ENCODE data around the gene GPR143. TPM values are rescaled to one million over a fixed set of nuclear protein-coding genes. Genes with fewer than 3 reads are reported as not detected.

Gene GPR143
- total and polyA plus RNA-seq, 9 donors: 1.4 to 4.7 (median 3.5) TPM

- no peak overlapping the region for H3K27ac ChIP-seq
Observed at GRCh38 chrX:9677098-9677739, 88.4 kb downstream of the GPR143 start.

DNA sequence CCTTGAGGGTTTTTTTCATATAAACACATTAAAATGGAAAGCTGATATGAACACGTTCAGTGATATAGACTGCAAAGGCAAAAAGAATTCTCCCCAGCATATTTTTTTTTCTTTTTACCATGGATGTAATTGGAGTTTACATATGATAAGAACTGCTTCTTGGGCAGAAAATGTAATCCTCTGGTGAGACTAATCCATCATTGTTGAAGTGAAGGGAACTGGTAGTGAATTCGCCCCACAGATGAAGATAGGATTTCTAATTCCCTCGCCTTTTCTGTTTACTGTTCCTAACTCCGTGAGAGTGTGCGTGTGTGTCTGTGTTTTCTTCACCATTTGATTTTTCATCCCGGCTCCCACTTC, 88.9 kb downstream of the GPR143 start:
- Histone ChIP-seq H3K9me3 (no peaks in the 10 kb centered on the region), H3K4me3 (no peak overlapping the region), H3K27ac (no peak overlapping the region), H3K27me3 (no peaks in the 10 kb centered on the region), H3K36me3 (no peaks in the 10 kb centered on the region), H3K4me1 (ENCODE audit: insufficient read depth) (no peaks in the 10 kb centered on the region)
- intact Hi-C loops (cut with DNase I): no loop called here
- DNase-seq: no peak
- TF ChIP-seq POLR2A (IDR thresholded peaks at IDR 0.05) (no peak), EP300 (IDR thresholded peaks at IDR 0.05) (no peak), CTCF (IDR thresholded peaks at IDR 0.05) (no peak)
- WGBS, 3 donors: 78 to 82% (median 79%) methylated on average over 6 of the region's 6 CpGs

More at GRCh38 chrX:9677098-9677739, 88.4 kb downstream of the GPR143 start:
- H3K4me1 ChIP-seq (ENCODE audit: insufficient read depth): no peaks in the 10 kb centered on the region
- DNase-seq: no peak
- intact Hi-C loops (cut with DNase I): no loop called here
- H3K4me3 ChIP-seq: no peak overlapping the region
- no peaks in the 10 kb centered on the region for H3K36me3 ChIP-seq
- no peaks in the 10 kb centered on the region for H3K27me3 ChIP-seq
- no peak for TF ChIP-seq POLR2A (IDR thresholded peaks at IDR 0.05)
- no peak for TF ChIP-seq CTCF (IDR thresholded peaks at IDR 0.05)
- TF ChIP-seq EP300 (IDR thresholded peaks at IDR 0.05): no peak
- H3K9me3 ChIP-seq: no peaks in the 10 kb centered on the region
- WGBS, 3 donors: 68 to 76% (median 76%) methylated on average over 7 of the region's 7 CpGs

DNA sequence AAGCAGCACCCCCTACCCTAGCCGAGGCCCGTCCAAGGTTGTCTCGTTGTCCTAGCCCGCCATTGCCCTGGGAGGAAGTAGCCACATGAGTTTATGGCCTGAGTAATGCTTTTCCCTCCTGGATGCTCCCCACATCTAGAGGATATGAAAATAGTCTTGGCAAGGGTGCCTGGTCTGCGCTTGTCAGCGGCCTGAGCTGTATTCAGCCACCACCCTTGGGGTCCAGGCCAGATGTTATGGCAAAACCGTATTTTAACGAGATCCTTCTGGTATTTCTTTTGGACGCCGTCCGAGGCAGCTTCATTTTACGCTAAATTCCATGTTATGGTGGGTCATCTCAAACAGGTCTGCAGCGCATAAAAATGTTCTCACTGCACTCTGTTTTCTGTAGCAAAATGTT, 89.3 kb downstream of the GPR143 start:
- no peak for TF ChIP-seq POLR2A (IDR thresholded peaks at IDR 0.05)
- TF ChIP-seq CTCF (IDR thresholded peaks at IDR 0.05): no peak
- no peak for TF ChIP-seq EP300 (IDR thresholded peaks at IDR 0.05)
- no peak overlapping the region for H3K27ac ChIP-seq
- H3K9me3 ChIP-seq: no peaks in the 10 kb centered on the region
- no peak overlapping the region for H3K4me3 ChIP-seq
- no peaks in the 10 kb centered on the region for H3K27me3 ChIP-seq
- no peak for DNase-seq
- H3K36me3 ChIP-seq: no peaks in the 10 kb centered on the region
- H3K4me1 ChIP-seq (ENCODE audit: insufficient read depth): no peaks in the 10 kb centered on the region
- intact Hi-C loops (cut with DNase I): no loop called here
- 72 to 76% (median 72%) methylated on average over 13 of the region's 13 CpGs for WGBS, 3 donors

Other genes starting within 250 kb of the GPR143 start
- 10 to 100 TPM; 10.0 to 16.8 (median 12.2) TPM for gene SHROOM2, start 20.6 kb upstream of the GPR143 start, total RNA-seq
- 1 to 10 TPM; 7.6 to 9.7 TPM for gene SHROOM2, start 20.6 kb upstream of the GPR143 start, polyA plus RNA-seq
- under 1 TPM in 5 of 7 donors, not detected in 2; 0.45 to 0.82 (median 0.57) TPM for gene CLDN34, start 201.5 kb upstream of the GPR143 start, total RNA-seq
- under 1 TPM in 1 of 2 donors, not detected in 1; 0.12 TPM for gene CLDN34, start 201.5 kb upstream of the GPR143 start, polyA plus RNA-seq

Measured in ovary (tissue), 9 donors.